ENCODE measurements around the gene ANKDD1A. TPM values are rescaled to one million over a fixed set of nuclear protein-coding genes. Genes with fewer than 3 reads are reported as not detected.

ANKDD1A gene
- total RNA-seq = 1 to 10 TPM; 5.4 to 6.0 TPM
- 1 to 10 TPM in 2 of 3 donors, under 1 TPM in 1; 0.06 to 2.2 (median 1.3) TPM for polyA plus RNA-seq
- total RNA-seq = 0.39 to 14.9 (median 1.2) reads per million in 6 experiments

- no peaks in the 10 kb centered on the region for H3K9me3 Mint-ChIP-seq
- ATAC-seq (peak; percentile 79 to 90), DNase-seq (peak in 6 of 10 donors; percentile 6 to 29 (median 17))
- peak within 1 kb of the TSS; percentile 29 to 81 (median 70) for H3K4me3 Mint-ChIP-seq
- POLR2A ChIA-PET = interaction anchor here (0.6 kb wide), 1 partner anchor 74 kb away, joined by 7 read pairs; no protein-coding TSS in a partner anchor
- peaks cover 0 to 22% (median 5%) of the 10 kb centered on the region in 5 donors for H3K27me3 Mint-ChIP-seq
- H3K36me3 Mint-ChIP-seq = no peaks in the 10 kb centered on the region
- peak within 1 kb of the TSS in 2 of 10 donors; percentile 1 to 79 for H3K27ac Mint-ChIP-seq
- peaks cover 11 to 43% (median 13%) of the 10 kb centered on the region in 4 donors for H3K4me1 Mint-ChIP-seq
Measured at GRCh38 chr15:64911311-64912186, at the start of gene ANKDD1A. ANKDD1A (plus strand) TSS chr15:64911902; CDS start chr15:64911931, 29 bp downstream.

GRCh38 chr15:64861960-64862359, 49.7 kb upstream of the ANKDD1A start:
- ATAC-seq = no peak
- no peaks in the 10 kb centered on the region for H3K27me3 Mint-ChIP-seq
- no peak for DNase-seq
- POLR2A ChIA-PET = interaction anchor here (1.5 kb wide), 1 partner anchor 32 kb away, joined by 4 read pairs; no protein-coding TSS in a partner anchor
- peak overlapping the region in 1 of 10 donors; percentile 52 for H3K27ac Mint-ChIP-seq
- no peaks in the 10 kb centered on the region for H3K9me3 Mint-ChIP-seq
- peaks cover 0 to 68% (median 3%) of the 10 kb centered on the region in 3 donors for H3K36me3 Mint-ChIP-seq
- peaks cover 12 to 30% (median 26%) of the 10 kb centered on the region in 4 donors for H3K4me1 Mint-ChIP-seq
- H3K4me3 Mint-ChIP-seq = no peak overlapping the region

- no peak overlapping the region for H3K4me3 Mint-ChIP-seq
- H3K9me3 Mint-ChIP-seq = no peaks in the 10 kb centered on the region
- POLR2A ChIA-PET = interaction anchor here (1.5 kb wide), 1 partner anchor 32 kb away, joined by 4 read pairs; no protein-coding TSS in a partner anchor
- H3K36me3 Mint-ChIP-seq = peaks cover 0 to 65% (median 3%) of the 10 kb centered on the region in 3 donors
- peaks cover 13 to 25% (median 21%) of the 10 kb centered on the region in 4 donors for H3K4me1 Mint-ChIP-seq
- ATAC-seq (no peak), DNase-seq (no peak)
- H3K27ac Mint-ChIP-seq = peak overlapping the region in 2 of 10 donors; percentile 52 to 86
- H3K27me3 Mint-ChIP-seq = no peaks in the 10 kb centered on the region
Measured at GRCh38 chr15:64862408-64862807, 49.3 kb upstream of the ANKDD1A start.

- Mint-ChIP-seq H3K27me3 (no peaks in the 10 kb centered on the region), H3K4me3 (no peak overlapping the region)
Measured at GRCh38 chr15:64864068-64864467, 47.6 kb upstream of the ANKDD1A start.

GRCh38 chr15:64865126-64865997, 46.3 kb upstream of the ANKDD1A start:
- H3K36me3 Mint-ChIP-seq = peaks cover 0 to 45% (median 3%) of the 10 kb centered on the region in 3 donors
- H3K27ac Mint-ChIP-seq = peak overlapping the region in 1 of 10 donors; percentile 46
- POLR2A ChIA-PET = no interaction called here
- DNase-seq (no peak), ATAC-seq (no peak)
- H3K27me3 Mint-ChIP-seq = no peaks in the 10 kb centered on the region
- H3K9me3 Mint-ChIP-seq = no peaks in the 10 kb centered on the region
- no peak overlapping the region for H3K4me3 Mint-ChIP-seq
- peaks cover 6 to 13% (median 10%) of the 10 kb centered on the region in 4 donors for H3K4me1 Mint-ChIP-seq

More at GRCh38 chr15:64864068-64864467, 47.6 kb upstream of the ANKDD1A start:
- Mint-ChIP-seq H3K4me1 (peaks cover 4 to 10% (median 6%) of the 10 kb centered on the region in 4 donors), H3K27ac (peak overlapping the region in 2 of 10 donors; percentile 31 to 76), H3K36me3 (peaks cover 0 to 56% (median 3%) of the 10 kb centered on the region in 3 donors), H3K9me3 (no peaks in the 10 kb centered on the region)
- POLR2A ChIA-PET = no interaction called here
- no peak for DNase-seq
- ATAC-seq = no peak

- no peak for ATAC-seq
- Mint-ChIP-seq H3K9me3 (no peaks in the 10 kb centered on the region), H3K27ac (peak overlapping the region in 1 of 10 donors; percentile 16), H3K4me3 (no peak overlapping the region), H3K27me3 (no peaks in the 10 kb centered on the region), H3K36me3 (peaks cover 0 to 41% (median 3%) of the 10 kb centered on the region in 3 donors), H3K4me1 (peaks cover 6 to 16% (median 10%) of the 10 kb centered on the region in 4 donors)
- POLR2A ChIA-PET = interaction anchor here (0.5 to 0.6 kb wide), 2 partner anchors 26 to 144 kb away, joined by 3 to 4 read pairs; no protein-coding TSS in a partner anchor
- no peak for DNase-seq
Measured at GRCh38 chr15:64865998-64866520, 45.6 kb upstream of the ANKDD1A start.

- Mint-ChIP-seq H3K27ac (peak overlapping the region in 7 of 10 donors; percentile 6 to 66 (median 22)), H3K4me1 (peaks cover 0 to 27% (median 7%) of the 10 kb centered on the region in 4 donors), H3K9me3 (no peaks in the 10 kb centered on the region), H3K36me3 (peaks cover 0 to 13% (median 1%) of the 10 kb centered on the region in 3 donors), H3K27me3 (no peaks in the 10 kb centered on the region), H3K4me3 (no peak overlapping the region)
- DNase-seq (no peak), ATAC-seq (no peak)
- POLR2A ChIA-PET = no interaction called here
Measured at GRCh38 chr15:64869501-64869900, 42.2 kb upstream of the ANKDD1A start.

GRCh38 chr15:64870353-64870752, 41.3 kb upstream of the ANKDD1A start:
- Mint-ChIP-seq H3K36me3 (peaks cover 0 to 10% (median 1%) of the 10 kb centered on the region in 3 donors), H3K4me3 (no peak overlapping the region), H3K4me1 (peaks cover 0 to 27% (median 8%) of the 10 kb centered on the region in 4 donors), H3K27me3 (no peaks in the 10 kb centered on the region), H3K9me3 (no peaks in the 10 kb centered on the region), H3K27ac (peak overlapping the region in 4 of 10 donors; percentile 14 to 81 (median 62))
- POLR2A ChIA-PET = interaction anchor here (0.8 kb wide), 1 partner anchor 476 kb away, joined by 5 read pairs; no protein-coding TSS in a partner anchor
- ATAC-seq (no peak), DNase-seq (no peak)

- Mint-ChIP-seq H3K9me3 (no peaks in the 10 kb centered on the region), H3K27me3 (no peaks in the 10 kb centered on the region), H3K36me3 (no peaks in the 10 kb centered on the region), H3K4me3 (no peak overlapping the region), H3K4me1 (peaks cover 0 to 29% (median 6%) of the 10 kb centered on the region in 4 donors), H3K27ac (peak overlapping the region in 1 of 10 donors; percentile 15)
- ATAC-seq = no peak
- no peak for DNase-seq
- POLR2A ChIA-PET = no interaction called here
Measured at GRCh38 chr15:64875641-64876223, 36.0 kb upstream of the ANKDD1A start.

GRCh38 chr15:64877435-64877834, 34.3 kb upstream of the ANKDD1A start:
- no peak overlapping the region for H3K27ac Mint-ChIP-seq
- H3K36me3 Mint-ChIP-seq = no peaks in the 10 kb centered on the region
- DNase-seq = no peak
- ATAC-seq = no peak
- H3K27me3 Mint-ChIP-seq = no peaks in the 10 kb centered on the region
- H3K4me3 Mint-ChIP-seq = no peak overlapping the region
- POLR2A ChIA-PET = interaction anchor here (0.9 kb wide), 1 partner anchor 18 kb away, joined by 3 read pairs; no protein-coding TSS in a partner anchor
- H3K9me3 Mint-ChIP-seq = no peaks in the 10 kb centered on the region
- peaks cover 9 to 41% (median 11%) of the 10 kb centered on the region in 4 donors for H3K4me1 Mint-ChIP-seq

GRCh38 chr15:64878705-64879104, 33.0 kb upstream of the ANKDD1A start:
- H3K27ac Mint-ChIP-seq = no peak overlapping the region
- H3K9me3 Mint-ChIP-seq = no peaks in the 10 kb centered on the region
- peaks cover 17 to 48% (median 23%) of the 10 kb centered on the region in 4 donors for H3K4me1 Mint-ChIP-seq
- DNase-seq (no peak), ATAC-seq (no peak)
- POLR2A ChIA-PET = interaction anchor here (1.2 kb wide), 1 partner anchor 15 kb away, joined by 4 read pairs; no protein-coding TSS in a partner anchor
- no peaks in the 10 kb centered on the region for H3K27me3 Mint-ChIP-seq
- no peaks in the 10 kb centered on the region for H3K36me3 Mint-ChIP-seq
- H3K4me3 Mint-ChIP-seq = no peak overlapping the region

Measured in naive thymus-derived CD8-positive, alpha-beta T cell (primary cell).